GM19324 (cell line): ENCODE data around the gene PARG.
"Not testable (repeated sequence)": the region's sequence is repeated elsewhere in the genome, so short reads cannot be mapped to it uniquely, and the experiment has no call there.

Experiments
- ATAC-seq: cut with Tn5 transposase; IDR thresholded peaks from one replicate; pipeline ENCODE4 v1.9.1; 2021; ENCODE audit warnings: mild to moderate bottlenecking, moderate library complexity; ENCODE audit not compliant: unreplicated experiment, low FRiP score

Gene PARG

GRCh38 chr10:49833168-49833567 is 108.7 kb downstream of the PARG start:
- ATAC-seq: no peak

- ATAC-seq: no peak
Observed at GRCh38 chr10:49831352-49832035, 110.3 kb downstream of the PARG start.

DNA sequence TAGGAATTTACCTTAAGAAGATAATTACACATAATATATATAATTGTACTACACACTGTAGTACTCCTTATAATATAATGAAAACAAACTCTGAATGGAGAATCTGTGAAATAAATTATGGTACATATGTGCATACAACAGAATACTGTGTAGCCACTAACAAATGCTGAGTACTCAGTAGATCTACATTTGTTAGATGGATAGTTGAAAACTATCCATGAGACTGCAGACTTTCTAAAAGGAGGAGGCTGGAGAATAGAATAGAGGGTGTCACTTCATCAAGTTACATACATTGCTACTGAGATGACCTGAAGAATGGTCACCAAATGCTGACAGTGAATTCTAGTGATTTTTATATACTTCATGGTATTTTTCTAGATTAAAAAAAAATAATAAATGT is 111.0 kb downstream of the PARG start:
- ATAC-seq: no peak

DNA sequence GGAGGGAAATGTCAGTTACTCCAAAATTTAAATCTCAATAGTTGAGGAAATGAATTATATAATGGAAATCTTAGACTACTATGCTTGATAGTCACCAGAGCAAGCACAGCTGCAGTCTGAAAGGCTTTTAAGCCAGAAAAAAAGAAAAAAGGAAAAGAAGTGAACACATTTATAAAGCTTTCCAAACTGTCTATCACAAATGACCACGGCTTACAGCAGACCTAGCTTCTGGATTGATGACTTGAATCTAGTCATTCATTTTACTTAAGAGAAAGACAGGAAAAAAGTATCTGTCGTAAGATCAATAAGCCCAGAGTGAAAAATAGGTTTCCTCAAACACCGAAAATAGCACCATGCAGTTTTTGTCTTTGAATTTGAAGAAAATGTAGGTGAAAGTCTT is 111.8 kb downstream of the PARG start:
- no peak for ATAC-seq

- ATAC-seq: no peak
Observed at GRCh38 chr10:49827297-49827696, 114.5 kb downstream of the PARG start.

DNA sequence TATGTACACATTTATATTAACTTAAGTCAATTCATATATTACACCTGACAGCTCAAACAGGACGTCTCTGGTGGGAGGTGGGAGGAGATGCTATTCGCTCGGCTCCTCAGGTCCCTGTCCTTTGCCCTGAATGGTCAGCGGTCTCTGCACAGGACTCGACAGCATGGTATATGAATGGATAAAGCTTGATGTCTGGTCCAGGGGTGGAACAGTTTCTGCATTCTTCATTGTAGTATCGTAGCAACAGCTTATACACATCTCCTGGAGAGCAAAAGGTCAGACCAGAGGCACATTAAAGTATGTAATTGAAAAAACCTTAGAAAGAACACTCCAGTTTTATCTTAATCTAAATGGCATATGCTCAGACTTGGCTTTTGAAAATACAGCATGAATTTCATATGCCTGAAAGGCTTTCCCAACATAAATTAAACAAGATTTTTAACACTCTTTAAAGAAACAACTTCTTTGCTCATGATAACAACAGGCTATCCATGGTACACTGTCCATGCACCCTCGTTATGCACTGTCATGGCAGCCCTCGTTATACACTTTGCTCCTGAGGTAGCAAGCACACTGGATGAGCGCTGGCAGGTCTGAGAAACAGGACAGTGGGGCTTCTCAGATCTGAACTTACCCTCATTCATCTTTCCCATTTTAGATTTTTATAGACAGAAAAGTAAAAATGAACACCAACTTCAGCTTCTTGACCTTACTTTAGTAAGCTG is 122.4 kb downstream of the PARG start:
- no peak for ATAC-seq

DNA sequence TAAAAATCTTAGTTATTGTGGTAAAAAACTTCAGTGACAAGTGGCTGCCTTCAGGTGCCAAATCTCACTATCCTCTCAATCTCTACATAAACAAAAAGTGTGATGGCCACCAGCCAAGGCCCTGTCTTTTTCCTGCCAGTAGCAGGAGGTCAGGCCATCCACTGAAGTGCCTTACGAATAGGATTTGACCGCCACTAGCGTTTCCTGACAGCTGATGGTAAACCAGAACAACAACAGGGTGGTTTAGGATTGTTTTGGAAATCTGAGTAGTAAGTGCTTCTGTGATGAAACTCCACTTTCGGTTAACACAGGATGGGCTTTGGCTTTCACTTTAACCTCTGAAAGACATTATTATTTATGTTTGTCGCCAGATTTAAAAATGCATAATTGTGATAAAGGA is 124.0 kb downstream of the PARG start:
- ATAC-seq: no peak

GRCh38 chr10:49803988-49804387 is 137.8 kb downstream of the PARG start:
- no peak for ATAC-seq

DNA sequence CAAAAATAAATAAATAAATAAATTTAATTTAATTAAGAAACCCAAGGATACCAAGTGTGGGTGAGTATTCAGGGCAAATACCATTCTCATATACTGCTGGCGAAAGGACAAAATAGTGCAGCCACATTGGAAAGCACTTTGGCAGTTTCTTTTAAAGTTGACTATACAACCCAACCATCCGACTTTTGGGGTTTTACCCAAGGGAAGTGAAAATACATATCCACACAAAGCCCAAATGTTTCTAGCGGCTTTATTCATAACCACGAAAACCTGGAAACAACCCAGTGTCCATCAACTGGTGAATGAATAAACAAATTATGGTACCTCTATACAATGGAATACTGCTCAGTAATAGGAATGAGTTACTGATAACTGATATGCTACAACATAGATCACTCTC is 143.6 kb downstream of the PARG start:
- no peak for ATAC-seq

- ATAC-seq: no peak
Observed at GRCh38 chr10:49791100-49791499, 150.7 kb downstream of the PARG start.

DNA sequence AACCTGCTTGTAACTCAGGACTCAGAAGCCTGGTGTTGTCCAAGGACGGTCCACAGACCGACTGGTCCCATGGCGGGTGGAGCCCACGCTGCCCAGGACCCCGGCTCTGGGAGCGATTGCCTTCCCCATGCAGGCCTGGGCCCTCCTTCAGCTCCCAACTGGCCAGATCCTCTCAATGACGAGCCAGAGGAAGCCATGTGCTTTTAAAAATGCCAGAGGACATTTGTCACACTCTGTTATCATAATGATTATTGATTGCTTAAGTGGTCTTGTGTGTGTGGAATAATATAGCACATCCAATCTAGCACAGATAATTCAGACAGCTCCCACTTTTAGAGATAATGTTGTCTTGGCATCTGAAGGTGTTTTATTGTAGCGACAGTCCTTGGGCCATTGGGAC is 157.1 kb downstream of the PARG start:
- ATAC-seq: no peak

DNA sequence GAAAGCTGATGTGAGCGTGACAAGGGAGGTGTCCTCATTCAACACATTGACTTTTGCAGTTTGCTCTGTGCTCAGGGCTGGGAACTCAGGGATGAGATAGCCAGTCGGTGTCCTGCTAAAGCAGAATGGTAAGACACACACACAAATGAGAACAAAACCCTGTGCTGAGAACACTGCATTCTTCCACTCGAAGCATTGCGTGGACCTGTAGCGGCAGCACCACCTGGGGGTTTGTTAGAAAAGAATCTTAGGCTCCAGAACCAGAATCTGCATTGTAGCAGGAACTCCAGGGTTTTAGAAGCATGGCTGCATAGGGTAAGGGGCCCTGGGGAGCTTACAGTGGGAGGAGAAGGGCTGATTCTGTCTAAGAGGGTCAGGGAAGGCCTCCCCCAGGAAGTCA is 158.2 kb downstream of the PARG start:
- ATAC-seq: no peak

- ATAC-seq: no peak
Observed at GRCh38 chr10:49781247-49781646, 160.6 kb downstream of the PARG start.

DNA sequence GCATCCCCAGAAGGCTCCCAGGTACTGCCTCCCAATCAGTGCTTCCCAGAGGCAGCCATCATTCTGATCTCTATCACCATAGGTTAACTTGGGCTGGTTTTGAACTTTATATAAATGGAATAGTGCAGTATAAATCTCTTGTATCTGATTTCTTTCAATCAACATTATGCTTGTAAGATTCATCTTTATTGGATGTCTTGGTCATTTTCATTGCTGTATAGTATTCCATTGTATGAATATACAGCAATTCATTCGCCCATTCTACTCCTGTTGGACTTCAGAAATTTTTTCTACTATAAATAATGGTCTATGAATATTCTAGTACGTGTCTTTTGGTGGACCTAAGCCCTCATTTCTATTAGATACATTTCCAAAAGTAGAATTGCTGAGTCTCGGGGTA is 163.6 kb downstream of the PARG start:
- ATAC-seq: no peak

- ATAC-seq: no peak
Observed at GRCh38 chr10:49776851-49777250, 165.0 kb downstream of the PARG start.

DNA sequence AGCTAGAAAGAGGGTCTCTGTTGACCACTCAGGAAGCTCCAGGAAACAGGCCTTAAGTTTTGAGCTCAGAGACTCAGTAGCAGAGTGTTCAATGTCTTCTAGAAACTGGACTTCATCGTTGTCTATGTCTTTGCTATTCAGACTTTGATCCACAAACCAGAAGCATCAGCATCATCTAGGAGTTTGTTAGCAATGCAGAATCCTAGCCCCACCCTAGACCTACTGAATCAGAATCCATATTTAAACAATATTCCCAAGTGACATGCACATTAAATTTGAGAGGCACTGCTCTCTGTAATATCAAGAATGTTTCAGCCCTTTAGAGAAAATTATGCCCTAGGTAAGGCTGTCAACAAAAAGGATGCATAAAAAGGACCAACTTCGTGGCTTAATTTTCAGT is 166.8 kb downstream of the PARG start:
- no peak for ATAC-seq

DNA sequence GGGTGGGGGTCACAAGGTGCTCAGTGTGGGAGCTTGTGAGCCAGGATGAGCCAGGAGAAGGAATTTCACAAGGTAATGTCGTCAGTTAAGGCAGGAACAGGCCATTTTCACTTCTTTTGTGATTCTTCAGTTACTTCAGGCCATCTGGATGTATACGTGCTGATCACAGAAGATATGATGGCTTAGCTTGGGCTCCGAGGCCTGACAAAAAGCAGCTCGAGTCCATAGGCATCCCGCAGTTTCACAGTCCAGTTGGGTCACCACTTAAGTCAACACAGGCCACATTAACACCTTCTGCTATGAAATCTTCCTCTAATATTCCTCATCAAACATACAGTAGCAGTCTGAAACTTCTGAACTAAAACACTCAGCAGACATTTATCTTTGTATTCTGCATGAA is 168.9 kb downstream of the PARG start:
- not testable (repeated sequence) for ATAC-seq

GRCh38 chr10:49771046-49771445 is 170.8 kb downstream of the PARG start:
- not testable (repeated sequence) for ATAC-seq

- no peak for ATAC-seq
Observed at GRCh38 chr10:49769692-49770091, 172.1 kb downstream of the PARG start.

DNA sequence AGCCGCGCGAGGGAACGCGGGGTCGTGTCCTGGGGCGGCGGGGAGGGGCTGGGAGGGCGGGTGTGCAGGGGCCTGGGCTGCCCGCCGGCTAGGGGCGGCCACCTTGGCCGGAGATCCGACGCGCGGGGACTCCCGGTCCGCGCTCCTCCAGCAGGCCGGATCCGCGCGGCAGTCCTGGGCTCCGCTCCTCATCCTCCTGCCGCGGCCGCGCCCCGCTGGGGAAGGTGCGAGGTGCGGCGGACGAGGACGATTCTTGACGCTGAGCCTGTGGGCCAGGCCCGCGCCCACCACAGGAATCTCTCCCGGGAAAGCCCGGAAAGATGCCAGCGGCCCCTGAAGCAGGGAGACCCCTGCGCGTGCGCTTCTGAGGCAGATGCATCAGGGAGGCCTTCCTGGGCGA is 173.1 kb downstream of the PARG start:
- no peak for ATAC-seq

GRCh38 chr10:49768329-49768728 is 173.5 kb downstream of the PARG start:
- no peak for ATAC-seq
